Mesenteric fat pad (tissue), 1 donor: ENCODE results near the gene GALNS. TPM values are rescaled to one million over a fixed set of nuclear protein-coding genes. Genes with fewer than 3 reads are reported as not detected.

Experiments
- DNase-seq: peaks from one replicate; pipeline ENCODE4 v3.0.0-alpha.2; 2020; ENCODE audit warnings: low spot score
- total RNA-seq: library from RNA; stranded (reverse); fragmentation: NEBNext Ultra II Directional; extraction: Animal tissue kit (Norgen Biotek cat#: 25700); gene quantifications from one replicate; pipeline ENCODE4 v1.2.1, GENCODE V29; 2021
- donor health status: DM: yes; HTN: yes; CAD: no.

GALNS gene
- total RNA-seq, 1 donor from 2014 or later: 28.6 TPM

DNA sequence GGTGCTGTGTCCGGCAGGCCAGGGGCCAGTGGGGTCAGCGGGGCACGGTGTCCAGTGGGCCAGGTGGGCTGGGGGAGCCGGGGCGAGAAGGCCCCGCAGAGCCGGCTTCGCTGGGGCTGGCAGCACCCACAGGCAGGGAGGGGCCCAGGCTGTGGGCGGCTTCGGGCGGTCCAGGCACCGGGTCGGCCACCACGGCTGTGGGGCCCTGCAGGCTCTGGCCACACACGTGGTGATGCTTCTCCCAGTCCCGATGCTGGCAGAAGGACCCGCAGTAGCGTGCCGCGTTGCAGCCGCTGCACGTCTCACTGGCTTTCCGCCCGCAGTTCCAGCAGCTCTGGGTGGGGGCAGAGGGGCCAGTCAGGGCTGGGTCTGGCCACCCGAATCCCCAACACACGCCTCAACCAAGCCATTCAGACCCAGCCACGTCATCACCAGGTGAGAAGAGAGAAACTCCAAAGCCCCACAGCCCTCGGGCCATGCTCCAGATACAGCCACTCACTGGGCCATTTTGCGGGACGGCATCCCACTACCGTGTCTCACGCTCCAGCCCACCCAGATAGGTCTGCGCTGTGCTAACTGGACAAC, 20.3 kb upstream of the GALNS start:
- no peak for DNase-seq

- no peak for DNase-seq
Observed at GRCh38 chr16:88875703-88876234, 19.0 kb upstream of the GALNS start.

- DNase-seq: no peak
Observed at GRCh38 chr16:88874938-88875599, 18.3 kb upstream of the GALNS start.

- DNase-seq: no peak
Observed at GRCh38 chr16:88872650-88873331, 16.0 kb upstream of the GALNS start.

- DNase-seq: no peak
Observed at GRCh38 chr16:88871730-88872416, 15.1 kb upstream of the GALNS start.

- DNase-seq: no peak
Observed at GRCh38 chr16:88871349-88871702, 14.6 kb upstream of the GALNS start.

GRCh38 chr16:88870608-88871348, 14.0 kb upstream of the GALNS start:
- no peak for DNase-seq

GRCh38 chr16:88869673-88869980, 12.9 kb upstream of the GALNS start:
- DNase-seq: no peak

DNA sequence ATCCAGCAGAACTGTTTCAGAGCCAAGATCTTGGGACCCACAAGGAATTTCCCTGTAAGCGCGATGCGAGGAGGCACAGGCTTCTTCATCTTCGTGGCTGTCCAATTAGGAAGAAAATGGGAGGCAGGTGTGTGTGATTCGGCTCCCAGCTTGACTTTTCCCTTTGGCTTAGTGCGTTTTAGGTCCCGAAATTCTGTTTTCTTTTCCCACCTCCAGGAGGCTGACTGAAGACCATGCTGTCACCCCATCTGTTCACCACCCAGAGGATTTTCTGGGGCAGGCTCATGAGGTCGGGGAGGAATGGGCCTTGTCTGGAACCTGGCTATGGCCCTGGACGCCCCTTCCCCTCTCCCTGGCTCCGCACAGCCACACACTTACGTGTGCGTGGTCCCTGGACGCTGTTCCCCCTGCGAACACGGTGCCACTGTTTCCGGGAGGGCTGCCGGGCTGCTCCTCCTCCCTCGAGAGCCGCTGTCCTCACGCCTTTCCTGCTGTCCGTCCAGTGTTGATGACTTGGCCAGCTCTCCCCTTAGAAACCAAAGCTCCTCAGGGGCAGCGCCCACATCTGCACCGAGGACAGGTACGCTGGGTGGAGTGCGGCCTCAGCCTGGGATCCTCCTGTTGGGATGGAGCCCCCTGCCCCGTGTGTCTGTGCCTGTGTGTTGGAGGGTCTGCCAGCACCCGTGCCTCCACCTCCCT, 12.4 kb upstream of the GALNS start:
- no peak for DNase-seq

DNA sequence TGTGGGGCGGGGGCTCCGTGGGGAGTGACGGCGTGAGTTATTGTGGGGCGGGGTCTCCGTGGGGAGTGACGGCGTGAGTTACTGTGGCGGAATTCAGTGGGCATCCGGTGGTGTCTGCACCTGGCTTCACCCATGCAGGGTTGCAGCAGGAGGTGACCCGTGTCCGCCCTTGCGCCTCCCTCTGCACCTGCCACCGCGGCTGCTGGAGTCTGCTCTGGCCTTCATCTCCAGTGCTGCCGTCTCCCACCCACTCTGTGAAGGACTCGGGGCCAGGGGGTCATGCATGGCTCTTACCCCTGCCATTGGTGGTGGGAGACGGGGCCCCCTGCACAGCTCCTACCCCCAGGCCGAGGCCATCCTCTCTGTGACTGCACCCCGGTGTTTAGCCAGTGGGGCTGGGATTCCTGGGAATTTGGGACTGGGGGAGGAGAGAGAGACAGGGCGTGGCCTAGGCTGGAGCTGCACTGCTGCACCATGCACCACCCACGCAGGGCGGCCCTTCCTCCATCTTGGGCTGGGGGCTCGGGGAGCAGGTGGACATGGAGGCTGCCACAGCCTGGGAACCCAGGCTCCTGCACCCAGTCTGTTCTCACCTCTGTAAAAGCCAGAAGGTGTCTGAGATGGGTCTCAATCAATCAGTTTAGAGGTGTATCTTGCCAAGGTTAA, 11.0 kb upstream of the GALNS start:
- no peak for DNase-seq

DNA sequence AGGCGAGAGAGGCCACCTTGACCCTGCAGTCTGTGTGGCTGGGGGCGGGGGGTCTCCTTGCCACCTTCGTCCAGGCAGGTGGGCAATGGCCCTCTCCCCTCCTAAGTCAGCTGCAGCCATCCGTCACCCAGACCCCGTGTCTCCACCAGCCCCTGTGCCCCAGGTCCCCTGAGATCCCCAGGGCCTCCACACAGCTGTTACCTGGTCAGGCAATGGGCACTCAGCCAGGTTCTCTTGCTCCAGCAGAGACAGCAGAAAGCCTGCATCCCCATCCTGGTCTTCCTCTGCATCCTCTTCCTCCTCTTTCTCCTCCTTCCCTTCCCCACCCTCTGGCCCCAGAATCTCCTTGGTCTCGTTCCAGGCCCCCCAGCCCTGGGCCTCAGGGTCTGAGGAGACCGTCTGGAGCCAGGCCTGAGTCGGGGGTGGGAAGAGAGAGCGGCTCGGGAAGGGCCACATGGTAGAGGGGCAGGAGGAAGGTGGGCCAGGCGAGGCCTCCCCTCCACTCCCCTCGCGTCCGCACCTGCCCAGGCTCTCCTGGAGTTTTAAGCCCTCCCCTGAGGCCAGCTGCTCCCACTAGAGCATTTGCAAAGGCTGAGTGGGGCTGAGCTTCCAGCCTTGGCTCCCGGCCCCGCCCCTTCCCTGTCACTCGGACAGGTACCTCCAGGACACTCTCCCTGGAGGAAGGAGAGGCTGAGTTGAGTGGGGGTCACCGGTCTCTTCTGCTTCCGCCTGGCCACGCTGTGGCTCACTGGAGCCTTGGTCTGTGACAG, 9.6 kb upstream of the GALNS start, which contains the start of gene PABPN1L:
Gene PABPN1L, minus strand, starts transcription at position 510 of the 770 bp plus-strand sequence. Its CDS starts 54 bp downstream, at position 456.
- no peak for DNase-seq

- no peak for DNase-seq
Observed at GRCh38 chr16:88865742-88866141, 9.0 kb upstream of the GALNS start.

- no peak for DNase-seq
Observed at GRCh38 chr16:88865310-88865709, 8.6 kb upstream of the GALNS start.

GRCh38 chr16:88864521-88864920, 7.8 kb upstream of the GALNS start:
- DNase-seq: no peak

GRCh38 chr16:88864099-88864498, 7.4 kb upstream of the GALNS start:
- no peak for DNase-seq

GRCh38 chr16:88863426-88863825, 6.7 kb upstream of the GALNS start:
- DNase-seq: no peak

DNA sequence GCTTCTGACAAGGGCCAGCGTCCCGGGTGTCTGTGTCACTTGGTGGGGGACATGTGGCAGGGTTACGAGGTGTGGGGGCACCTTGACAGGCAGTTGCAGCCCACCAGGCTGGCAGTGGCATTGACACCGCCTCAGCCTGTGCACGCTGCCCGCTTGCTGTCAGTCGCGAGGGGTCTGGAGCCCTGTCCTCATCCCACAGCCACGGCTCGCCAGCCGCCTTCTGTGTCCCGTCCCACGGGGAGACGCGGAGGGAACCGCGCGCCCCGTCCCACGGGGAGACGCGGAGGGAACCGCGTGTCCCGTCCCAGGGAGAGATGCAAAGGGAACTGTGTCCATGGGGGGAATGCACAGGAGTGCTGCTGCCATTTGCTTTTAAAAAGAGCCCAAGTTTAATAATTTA, 6.2 kb upstream of the GALNS start:
- no peak for DNase-seq

GRCh38 chr16:88861359-88861758, 4.6 kb upstream of the GALNS start:
- DNase-seq: no peak

GRCh38 chr16:88859381-88860091, 2.8 kb upstream of the GALNS start:
- DNase-seq: no peak
